Tongue (tissue), 2 donors: ENCODE results near the gene ILF2. TPM values are rescaled to one million over a fixed set of nuclear protein-coding genes. Genes with fewer than 3 reads are reported as not detected.
"Not testable (repeated sequence)": the region's sequence is repeated elsewhere in the genome, so short reads cannot be mapped to it uniquely, and the experiment has no call there.

Experiments used
- DNase-seq: peaks from one replicate; pipeline ENCODE4 v3.0.0-alpha.2; 2015
- total RNA-seq: library from RNA; depleted of rRNA; stranded (reverse); fragments of >200 nt; gene quantifications from one replicate; pipeline ENCODE4 v1.2.3, GENCODE V29; 2014

Gene ILF2
- total RNA-seq, 1 donor from 2014 or later = 136 TPM

DNA sequence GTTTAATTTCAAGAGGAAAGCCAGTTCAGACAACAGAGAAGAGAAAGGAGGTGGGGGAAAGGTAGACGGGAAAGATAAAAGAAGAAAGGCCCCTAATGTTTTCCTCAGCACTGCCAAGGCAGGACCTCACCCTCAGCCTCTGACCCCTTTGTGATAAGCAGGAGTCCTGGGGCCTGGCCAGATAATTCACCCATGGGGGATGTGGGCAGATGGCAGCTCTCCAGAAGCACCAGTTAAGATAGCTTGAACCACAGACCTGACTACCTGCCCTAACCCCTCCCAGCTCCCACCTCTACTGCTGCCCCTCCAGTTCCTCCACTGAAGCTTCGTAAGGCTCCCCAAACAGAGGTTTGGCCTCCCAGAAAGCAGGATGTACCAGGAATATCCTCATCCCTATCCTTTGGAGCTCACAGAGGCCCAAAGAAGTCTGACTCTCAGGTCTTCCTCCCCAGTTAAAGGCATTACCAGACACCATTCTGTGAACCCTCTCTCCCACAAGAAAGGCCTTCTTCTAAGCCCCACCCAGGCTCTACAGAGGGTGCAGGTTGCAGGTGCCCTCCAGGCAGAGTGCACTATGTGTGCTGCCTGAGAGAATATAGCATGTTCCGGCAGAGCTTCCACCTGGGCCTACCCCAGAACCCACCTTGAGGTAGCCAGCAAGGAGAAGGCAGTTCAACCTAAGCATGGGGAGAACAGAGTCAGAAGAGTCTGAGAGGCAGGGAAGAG lies 21.5 kb downstream of the ILF2 start:
- DNase-seq = no peak

DNA sequence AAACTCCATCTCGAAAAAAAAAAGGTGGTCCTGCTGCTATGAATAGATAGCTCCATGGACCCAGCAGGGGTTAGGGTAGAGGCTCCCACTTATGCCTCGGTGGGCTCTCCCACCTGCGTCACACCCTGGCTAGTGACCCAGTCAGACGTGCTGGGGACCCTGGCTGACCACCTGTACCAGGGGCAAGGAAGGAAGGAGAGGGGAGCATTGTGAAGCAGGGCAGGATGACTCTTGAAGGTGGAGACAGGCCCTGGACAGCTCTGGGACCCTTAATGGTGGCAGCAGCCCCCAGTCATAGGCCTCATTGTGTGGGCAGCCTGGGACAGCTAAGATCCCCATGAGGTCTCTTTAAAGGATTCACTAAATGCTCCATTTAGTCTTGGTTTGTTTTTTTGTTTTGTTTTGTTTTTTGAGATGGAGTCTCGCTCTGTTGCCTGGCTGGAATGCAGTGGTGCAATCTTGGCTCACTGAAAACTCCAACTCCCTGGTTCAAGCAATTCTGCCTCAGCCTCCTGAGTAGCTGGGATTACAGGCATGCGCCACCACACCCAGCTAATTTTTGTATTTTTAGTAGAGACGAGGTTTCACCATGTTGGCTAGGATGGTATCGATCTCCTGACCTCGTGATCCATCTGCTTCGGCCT lies 22.7 kb downstream of the ILF2 start:
- no peak for DNase-seq

DNA sequence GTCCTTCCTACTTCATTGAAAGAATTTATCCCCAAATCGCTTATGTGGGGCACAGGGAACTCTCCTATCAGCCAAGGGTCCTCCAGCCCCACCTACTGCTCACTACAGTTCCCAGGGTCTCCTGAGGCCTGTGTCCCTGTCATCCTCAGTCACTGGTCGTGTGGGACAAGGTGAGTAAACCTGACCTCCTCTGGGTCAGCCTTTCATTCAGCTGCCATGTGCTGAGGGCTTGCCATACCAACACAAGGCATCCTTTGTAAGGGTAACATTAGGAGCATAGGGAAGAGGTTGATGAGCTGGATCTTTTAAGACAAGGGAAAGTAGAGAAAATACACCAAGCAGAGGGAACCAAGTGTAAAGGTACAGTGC lies 23.5 kb downstream of the ILF2 start:
- no peak for DNase-seq

DNA sequence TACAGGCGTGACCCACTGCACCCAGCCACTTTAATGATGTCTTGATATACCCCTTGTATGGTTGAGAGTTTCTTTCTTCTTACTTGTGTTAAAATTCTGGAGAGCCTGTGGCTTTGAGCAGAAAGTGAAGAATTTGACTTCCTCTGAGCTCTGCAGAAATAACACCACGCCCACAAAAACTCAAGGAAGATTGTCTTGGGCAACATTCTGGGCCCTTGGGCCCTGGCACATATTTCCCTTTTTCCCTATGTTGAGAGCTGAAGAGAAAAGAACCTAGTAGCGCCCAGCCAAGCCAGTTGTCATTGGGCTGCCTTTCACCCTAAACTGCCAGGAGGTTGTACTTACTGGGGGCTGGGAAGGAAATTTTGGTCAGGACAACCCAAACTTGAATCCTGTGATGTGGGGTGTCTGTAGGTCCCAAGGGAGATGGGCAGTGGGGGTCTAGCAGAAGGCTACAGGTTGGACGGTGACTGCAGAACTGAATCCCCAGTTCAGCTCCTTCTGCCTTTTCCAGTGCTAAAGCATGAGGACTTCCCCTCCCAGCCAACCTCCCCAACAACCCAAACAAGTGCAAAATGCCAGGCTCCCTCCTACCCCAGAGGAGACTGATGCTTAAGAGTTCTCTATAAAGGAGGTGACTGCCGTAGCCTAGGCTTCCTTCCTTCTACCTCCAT lies 24.0 kb downstream of the ILF2 start:
- DNase-seq = no peak

DNA sequence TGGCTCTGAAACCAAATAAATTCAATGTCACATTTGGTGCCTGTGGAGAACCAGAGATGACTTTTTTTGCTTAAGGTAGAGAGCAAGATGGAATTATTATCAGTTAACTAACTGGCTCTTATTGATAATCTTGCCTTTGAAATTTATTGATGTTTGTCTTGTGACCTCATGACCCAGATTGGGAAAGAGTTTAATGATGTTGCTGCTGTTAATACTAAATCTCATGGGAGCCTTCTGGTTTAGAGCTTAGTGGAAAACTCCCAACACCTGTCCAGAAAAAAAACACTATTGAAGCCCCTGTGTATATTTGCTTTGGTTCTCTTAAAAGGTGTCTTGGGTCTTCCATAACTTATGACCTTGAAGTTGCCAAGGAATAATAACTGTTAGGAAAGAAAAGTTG lies 27.0 kb downstream of the ILF2 start:
- no peak for DNase-seq

DNA sequence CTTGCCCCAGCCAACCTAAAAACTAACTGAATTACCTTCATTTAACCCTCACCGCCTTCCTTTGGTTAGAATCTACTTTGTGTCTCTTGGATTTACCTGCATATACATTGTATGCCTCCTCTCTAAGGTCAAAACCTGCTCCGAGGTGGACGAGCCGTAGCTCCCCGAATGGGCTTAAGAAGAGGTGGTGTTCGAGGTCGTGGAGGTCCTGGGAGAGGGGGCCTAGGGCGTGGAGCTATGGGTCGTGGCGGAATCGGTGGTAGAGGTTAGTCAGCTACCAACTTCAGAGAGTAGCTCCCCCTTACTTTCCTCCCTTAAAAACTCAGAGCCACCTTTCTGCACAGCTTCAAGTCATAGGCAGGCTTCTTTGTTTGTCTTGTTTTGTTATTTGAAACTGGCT lies 27.7 kb downstream of the ILF2 start:
- DNase-seq = no peak

DNA sequence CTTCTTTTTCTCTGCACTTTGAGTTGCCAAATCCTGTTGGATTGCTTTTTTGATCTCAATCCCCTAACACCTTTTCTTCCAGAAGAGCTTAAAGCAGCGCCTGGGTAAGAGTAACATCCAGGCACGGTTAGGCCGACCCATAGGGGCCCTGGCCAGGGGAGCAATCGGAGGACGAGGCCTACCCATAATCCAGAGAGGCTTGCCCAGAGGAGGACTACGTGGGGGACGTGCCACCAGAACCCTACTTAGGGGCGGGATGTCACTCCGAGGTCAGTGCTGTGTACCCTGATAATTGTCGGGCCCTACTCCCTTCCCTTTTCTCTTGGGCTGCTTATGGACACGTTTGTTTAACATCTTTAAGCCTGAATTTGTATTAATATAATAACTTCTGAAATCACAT lies 28.6 kb downstream of the ILF2 start:
- DNase-seq = no peak

DNA sequence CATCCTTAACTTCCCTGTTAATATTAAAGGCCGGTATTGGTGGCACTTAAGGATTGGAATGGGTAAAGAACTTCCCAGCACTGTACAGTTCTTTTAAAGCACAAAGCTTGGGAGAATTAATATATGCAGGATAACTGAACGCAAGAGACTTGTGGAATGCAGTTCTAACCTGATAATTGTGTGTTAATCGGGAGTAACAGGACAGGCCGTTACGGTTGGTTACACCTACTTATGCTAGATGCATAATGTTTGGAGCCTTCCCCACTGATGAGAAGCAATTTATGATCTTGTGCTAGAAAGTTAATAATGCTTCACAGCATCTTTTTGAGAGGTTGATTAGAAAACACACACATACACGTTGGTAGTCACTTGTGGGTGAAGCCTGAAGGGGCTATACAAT lies 29.9 kb downstream of the ILF2 start:
- DNase-seq = no peak

DNA sequence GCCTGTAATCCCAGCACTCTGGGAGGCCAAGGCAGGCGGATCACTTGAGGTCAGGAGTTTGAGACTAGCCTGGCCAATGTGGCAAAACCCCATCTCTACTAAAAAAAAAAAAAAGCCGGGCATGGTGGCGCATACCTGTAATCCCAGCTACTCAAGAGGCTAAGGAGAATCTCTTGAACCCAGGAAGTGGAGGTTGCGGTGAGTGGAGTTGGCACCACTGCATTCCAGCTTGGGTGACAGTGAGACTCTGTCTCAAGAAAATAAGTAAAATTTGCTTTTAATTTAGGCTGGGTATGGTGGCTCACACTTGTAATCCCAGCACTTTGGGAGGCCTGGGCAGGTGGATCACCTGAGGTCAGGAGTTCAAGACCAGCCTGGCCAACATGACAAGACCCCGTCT lies 30.6 kb downstream of the ILF2 start:
- not testable (repeated sequence) for DNase-seq

DNA sequence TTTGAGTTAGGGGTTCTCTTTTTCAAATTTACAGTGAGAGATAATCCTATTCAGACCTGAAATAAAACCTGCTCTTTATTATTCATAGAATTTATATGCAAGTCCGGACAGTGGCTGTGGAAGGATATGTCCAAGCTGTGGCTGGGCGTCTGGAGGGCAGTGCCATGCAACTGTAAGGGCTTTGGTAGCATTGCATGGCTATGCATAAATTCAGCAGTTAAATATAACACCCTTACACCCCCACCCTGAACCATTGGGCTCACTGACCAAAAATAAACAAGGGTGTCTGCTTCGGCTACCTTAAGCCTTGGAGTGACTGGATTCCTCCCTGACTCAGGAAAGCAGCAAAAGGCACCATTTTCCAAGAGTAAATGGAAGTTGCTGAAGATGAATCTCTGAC lies 31.5 kb downstream of the ILF2 start:
- no peak for DNase-seq

DNA sequence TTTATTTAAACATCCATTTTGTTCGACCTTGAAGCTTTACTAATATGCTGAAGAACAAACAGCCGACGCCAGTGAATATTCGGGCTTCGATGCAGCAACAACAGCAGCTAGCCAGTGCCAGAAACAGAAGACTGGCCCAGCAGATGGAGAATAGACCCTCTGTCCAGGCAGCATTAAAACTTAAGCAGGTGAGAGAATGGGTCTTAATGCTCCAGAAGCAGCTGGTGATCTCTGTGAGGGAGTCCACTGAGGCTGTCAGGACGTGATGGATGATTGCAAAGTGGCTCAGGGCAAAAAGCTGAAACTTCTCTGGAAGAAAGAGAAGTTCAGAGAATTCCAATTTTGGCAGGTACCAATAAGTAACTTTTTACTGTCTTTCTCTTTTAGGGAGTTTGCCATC lies 32.5 kb downstream of the ILF2 start:
- DNase-seq = no peak

DNA sequence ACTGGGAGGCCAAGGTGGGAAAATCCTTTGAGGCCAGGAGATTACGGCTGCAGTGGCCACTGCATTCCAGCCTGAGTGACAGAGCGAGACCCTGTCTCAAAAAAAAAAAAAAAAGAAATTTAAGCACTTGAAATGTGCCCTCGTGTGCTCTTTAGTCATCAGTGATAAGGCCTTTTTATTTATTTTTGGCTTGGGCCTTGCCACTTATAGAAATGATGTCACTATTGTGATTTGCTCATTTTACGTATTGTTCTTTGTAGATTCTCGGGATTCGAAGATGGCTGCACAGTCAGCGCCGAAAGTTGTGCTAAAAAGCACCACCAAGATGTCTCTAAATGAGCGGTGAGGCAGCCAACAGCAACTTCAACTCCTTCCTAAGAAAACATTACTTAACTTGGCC lies 34.5 kb downstream of the ILF2 start:
- no peak for DNase-seq

DNA sequence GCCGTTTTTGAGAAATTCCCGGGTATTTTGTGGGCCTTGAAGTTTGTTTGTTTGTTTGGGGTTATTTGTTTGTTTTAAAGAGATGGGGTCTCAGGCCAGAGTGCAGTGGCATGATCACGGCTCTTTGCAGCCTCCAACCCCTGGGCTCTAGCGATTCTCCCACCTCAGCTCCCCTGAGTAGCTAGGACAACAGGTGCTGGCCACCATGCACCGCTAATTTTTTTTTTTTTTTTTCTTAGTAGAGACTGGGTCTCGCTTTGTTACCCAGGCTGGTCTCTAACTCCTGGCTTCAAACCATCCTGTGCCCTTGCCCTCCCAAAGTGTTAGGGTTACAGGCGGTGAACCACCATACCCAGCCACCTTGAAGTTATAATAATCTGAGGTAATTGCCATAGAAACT lies 34.9 kb downstream of the ILF2 start:
- DNase-seq = no peak

DNA sequence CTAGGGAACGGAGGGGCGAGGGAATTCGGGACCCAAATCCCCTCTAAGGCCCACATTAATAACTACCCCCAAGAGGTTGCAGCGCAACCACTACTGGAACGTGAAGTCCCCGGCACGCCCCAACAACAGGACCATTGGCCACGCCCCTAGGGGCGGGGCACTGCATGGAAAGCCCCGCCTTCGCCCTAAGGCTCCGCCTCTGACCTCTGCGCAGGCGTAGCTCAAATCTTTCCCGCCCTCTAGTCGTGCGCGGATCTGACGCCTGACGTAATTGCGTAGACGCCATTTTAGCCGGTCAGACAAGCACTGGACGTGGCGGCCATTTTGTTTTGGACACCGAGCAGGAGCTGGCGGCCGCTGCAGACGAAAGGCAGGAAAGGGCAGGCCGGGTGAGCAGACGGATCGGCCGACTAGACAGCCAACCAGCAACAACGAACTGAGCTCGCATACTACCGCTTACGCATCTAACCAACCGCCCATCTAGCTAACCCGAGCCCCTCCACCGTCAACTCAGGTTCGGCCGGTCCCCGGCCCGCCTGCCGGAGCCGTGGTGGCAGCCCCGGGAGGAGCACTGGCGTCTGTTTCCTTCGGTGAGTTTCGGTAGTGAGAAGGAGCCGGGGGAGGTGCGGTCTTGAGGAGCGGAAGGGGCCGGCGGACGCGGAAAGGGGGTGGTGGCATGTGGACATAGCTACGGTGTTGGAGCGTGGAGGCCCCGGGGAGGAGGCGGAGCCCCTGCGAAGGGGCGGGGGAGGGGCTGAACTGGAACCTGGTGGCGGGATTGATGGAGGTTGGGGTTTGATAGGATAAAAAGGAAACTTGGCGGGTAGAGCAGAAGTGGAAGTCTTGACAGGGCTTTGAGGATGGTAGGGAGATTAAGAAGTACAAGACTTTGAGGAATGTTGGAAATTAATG lies 36.8 kb downstream of the ILF2 start, which contains the start of gene CHTOP:
Gene CHTOP (plus strand): TSS at position 313 of the 912 bp plus-strand sequence. CDS start 2,523 bp downstream, outside the sequence.
- DNase-seq = peak; percentile 99

DNA sequence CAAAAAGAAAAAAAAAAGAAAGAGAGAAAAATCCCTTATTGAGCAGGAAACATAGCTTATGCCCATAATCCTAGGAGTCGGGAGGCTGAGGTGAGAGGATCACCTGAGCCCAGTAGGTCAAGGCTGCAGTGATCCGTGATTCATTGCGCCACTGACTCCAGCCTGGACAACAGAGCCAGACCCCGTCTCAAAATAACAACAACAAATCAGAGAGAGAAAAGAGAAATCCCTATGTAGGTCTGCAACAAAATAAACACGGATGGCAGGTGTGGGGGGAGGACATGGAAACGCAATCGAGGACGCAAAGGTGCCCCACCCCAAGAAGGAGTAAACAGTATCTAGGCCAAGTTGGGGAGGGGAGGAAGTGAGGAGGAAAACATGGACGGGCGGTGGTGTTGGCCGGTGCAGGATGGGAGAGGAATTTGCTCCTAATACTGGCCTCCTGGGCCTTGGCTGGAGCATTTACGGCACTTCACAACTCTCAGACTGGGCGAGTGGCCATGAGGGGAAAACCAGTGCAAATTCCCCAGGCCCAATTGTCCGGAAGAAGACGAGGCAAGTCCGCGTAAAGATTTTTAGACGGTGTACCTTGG lies 37.5 kb downstream of the ILF2 start:
- no peak for DNase-seq

DNA sequence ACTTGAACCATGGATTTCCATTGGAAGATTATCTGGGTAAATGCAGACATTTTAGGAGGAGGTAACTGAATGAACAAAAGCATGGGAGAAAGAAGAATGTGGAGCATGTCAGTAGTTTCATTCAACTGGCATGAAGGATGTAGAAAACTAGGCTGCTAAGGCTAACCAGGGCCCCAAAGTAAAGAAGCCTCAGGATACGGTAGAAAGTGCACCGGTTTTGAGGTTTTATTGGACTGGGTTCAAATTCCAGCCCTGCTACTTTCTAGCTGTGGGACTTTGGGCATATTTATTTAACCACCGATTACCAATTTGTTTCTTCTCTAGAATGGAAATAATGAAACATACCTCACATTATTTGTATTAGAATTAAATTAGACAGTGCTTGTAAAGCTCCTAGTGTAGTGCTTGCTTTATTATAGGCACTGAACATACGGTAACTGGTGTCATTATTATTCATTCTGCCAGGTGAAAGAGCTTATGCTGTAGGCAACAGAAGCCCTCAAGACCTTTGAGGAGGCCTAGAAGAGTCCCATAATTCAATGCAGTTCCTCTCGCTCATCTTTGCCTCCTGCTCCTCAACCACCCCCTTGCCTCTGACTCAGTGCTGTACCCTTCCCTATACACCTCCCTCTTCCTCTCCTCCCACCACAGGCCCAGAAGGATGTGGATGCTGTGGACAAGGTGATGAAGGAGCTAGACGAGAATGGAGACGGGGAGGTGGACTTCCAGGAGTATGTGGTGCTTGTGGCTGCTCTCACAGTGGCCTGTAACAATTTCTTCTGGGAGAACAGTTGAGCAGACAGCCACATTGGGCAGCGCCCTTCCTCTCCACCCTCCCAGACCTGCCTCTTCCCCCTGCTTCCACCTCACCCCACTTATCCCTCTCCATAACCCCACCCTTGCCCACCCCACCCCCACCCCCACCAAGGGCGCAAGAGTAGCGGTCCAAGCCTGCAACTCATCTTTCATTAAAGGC lies 39.5 kb downstream of the ILF2 start:
- DNase-seq = no peak

DNA sequence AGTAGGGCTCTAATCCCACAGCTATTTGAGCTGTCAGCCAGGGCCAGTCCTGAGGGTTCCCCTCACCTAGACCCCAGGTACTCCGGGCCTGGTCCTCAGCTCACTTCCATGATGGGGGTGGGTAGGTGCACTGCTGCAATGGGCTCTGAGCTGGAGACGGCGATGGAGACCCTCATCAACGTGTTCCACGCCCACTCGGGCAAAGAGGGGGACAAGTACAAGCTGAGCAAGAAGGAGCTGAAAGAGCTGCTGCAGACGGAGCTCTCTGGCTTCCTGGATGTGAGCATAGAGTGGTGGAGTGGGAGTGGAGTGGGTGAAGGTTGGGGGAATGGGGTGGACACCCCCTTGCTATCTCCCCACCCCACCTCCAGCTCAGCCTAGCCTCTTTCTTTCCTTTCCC lies 40.4 kb downstream of the ILF2 start:
- no peak for DNase-seq

DNA sequence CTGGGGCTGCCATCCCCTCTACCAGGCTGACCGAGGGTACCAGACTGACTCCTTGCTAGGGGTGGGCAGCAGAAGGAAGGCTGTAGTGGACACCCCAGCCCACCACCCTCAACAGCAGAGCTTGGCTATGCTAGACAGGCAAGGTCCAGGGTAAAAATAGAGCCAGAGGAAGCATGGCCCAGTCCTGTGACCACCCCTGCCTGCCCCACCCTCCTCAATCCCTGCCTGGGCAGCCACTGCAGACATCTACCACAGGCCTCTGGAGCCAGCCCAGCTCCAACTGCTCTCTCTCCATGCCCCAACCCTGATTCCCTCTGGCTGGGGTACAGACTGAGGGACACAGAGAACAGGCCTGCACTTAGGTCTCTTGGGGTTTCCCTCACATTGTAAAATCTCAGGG lies 40.8 kb downstream of the ILF2 start:
- no peak for DNase-seq

DNA sequence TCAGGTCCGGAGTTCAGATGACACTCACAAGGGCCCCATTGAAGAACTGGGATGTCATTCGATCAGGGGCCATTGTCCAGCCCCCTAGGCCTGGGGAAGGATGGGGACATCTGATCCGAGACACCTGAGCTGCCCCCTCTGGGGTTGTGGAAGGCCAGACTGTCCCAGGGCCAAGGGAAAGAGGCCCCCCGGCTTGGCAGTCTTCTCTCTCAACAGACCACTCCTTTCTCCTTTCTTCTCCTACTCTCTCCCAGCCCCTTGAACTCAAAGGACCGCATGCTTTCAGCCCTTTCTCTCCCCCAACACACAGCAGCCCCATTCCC lies 41.5 kb downstream of the ILF2 start:
- DNase-seq = no peak

DNA sequence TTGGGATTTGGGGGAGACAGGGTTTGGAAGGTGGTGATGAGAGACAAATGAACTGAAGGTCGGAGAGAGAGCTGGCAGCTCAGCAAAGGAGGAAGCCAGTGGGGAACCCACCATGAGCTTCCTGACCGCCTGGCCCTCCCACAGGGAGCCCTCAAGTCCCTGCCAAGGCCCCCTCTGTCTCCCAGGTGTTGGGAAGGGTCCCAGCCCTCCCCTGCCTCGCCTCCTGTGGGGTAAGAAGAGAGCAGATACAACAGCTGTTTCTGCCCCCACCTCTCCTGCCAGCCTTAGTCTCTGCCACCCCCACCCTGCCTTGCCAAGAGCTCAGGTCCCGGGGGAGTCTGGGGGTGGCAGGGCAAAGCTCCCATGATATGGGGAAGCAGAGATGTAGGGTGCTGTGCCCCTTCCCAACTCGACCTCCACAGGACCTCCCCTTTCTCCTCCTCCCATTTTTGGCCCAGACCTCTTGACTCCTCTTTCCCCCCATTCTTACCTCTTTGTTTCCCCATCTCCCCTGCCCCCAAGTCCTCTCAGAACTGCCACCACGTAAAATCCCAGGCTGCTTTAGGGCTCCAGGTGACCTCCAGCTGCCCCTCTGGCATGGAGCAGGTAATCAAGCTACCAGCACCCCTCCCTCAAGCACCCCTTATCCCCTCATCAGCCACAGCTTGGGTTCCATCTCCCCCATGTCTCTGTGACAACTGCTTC lies 42.0 kb downstream of the ILF2 start:
- DNase-seq = no peak
